Loucy (cell line): ENCODE data around the gene SMIM8.

Source experiments
- H2AFZ ChIP-seq: fragments of 200-600 bp; sonication (generic); 2 replicates; pipeline ENCODE4 v1.6.0; 2016; ENCODE audit warnings: antibody characterized with exemption, mild to moderate bottlenecking, low read length, moderate library complexity
- H3F3A ChIP-seq: fragments of 200-600 bp; 2 replicates; pipeline ENCODE4 v1.6.0; 2016; ENCODE audit warnings: antibody characterized with exemption, low read depth, mild to moderate bottlenecking
- H3K27me3 ChIP-seq: fragments of 200-600 bp; sonication (generic); 2 replicates; pipeline ENCODE4 v1.6.1; 2014; ENCODE audit warnings: low read length, mild to moderate bottlenecking; ENCODE audit not compliant: insufficient read depth, poor library complexity, severe bottlenecking
- H3K36me3 ChIP-seq: fragments of 200-600 bp; sonication (generic); 2 replicates; pipeline ENCODE4 v1.6.1; 2016; ENCODE audit warnings: low read length; ENCODE audit not compliant: insufficient read depth
- H3K4me1 ChIP-seq: fragments of 200-600 bp; sonication (generic); 2 replicates; pipeline ENCODE4 v1.5.1; 2014; ENCODE audit warnings: low read length, mild to moderate bottlenecking; ENCODE audit not compliant: insufficient read depth, poor library complexity, severe bottlenecking
- H3K4me2 ChIP-seq: fragments of 200-600 bp; sonication (generic); 2 replicates; pipeline ENCODE4 v1.6.0; 2014; ENCODE audit warnings: antibody characterized with exemption, low read length, low read depth, mild to moderate bottlenecking; ENCODE audit not compliant: poor library complexity, severe bottlenecking
- H3K4me3 ChIP-seq: fragments of 200-600 bp; sonication (generic); 2 replicates; pipeline ENCODE4 v1.5.1; 2014; ENCODE audit warnings: low read length, mild to moderate bottlenecking, mixed read lengths; ENCODE audit not compliant: poor library complexity, severe bottlenecking
- H3K79me2 ChIP-seq: fragments of 200-600 bp; sonication (generic); 2 replicates; pipeline ENCODE4 v1.6.1; 2014; ENCODE audit warnings: low read length; ENCODE audit not compliant: insufficient read depth
- H3K9ac ChIP-seq: fragments of 200-600 bp; sonication (generic); 2 replicates; pipeline ENCODE4 v1.6.0; 2014; ENCODE audit warnings: mild to moderate bottlenecking, low read depth, low read length, moderate library complexity; ENCODE audit not compliant: poor library complexity, severe bottlenecking
- H3K9me2 ChIP-seq: fragments of 200-600 bp; sonication (generic); replicated peaks from 2 replicates; pipeline ENCODE4 v1.6.1; 2016; ENCODE audit warnings: low read depth, low read length, mixed read lengths
- H3K9me3 ChIP-seq: fragments of 200-600 bp; sonication (generic); 2 replicates; pipeline ENCODE4 v1.6.1; 2014; ENCODE audit warnings: mild to moderate bottlenecking, antibody characterized with exemption, low read length, low read depth; ENCODE audit not compliant: insufficient read depth
- H4K20me1 ChIP-seq: fragments of 200-600 bp; sonication (generic); 2 replicates; pipeline ENCODE4 v1.6.0; 2014; ENCODE audit warnings: antibody characterized with exemption, low read length, mild to moderate bottlenecking; ENCODE audit not compliant: insufficient read depth, poor library complexity, severe bottlenecking
- CTCF ChIP-seq: fragments of 200-600 bp; sonication (generic); conservative IDR thresholded peaks from 2 replicates; pipeline ENCODE4 v1.5.1; 2014; ENCODE audit warnings: mild to moderate bottlenecking, antibody characterized with exemption, low read length
- EZH2phosphoT487 ChIP-seq: fragments of 200-600 bp; IDR thresholded peaks from 2 replicates; pipeline ENCODE4 v1.6.1; 2018; ENCODE audit warnings: antibody characterized with exemption, mild to moderate bottlenecking, moderate library complexity, borderline replicate concordance

Gene SMIM8

GRCh38 chr6:87356181-87356580 lies 33.8 kb downstream of the SMIM8 start:
- Histone ChIP-seq H3K4me1 (no peaks in the 10 kb centered on the region), H3K36me3 (no peaks in the 10 kb centered on the region), H3K27me3 (no peaks in the 10 kb centered on the region), H3K9ac (no peak overlapping the region), H2AFZ (no peak overlapping the region), H3K79me2 (no peaks in the 10 kb centered on the region), H3K4me2 (no peak overlapping the region), H4K20me1 (no peaks in the 10 kb centered on the region), H3F3A (no peaks in the 10 kb centered on the region), H3K9me3 (no peaks in the 10 kb centered on the region), H3K4me3 (no peak overlapping the region), H3K9me2 (no peaks in the 10 kb centered on the region)
- TF ChIP-seq EZH2phosphoT487: no peak
- TF ChIP-seq CTCF: no peak

- H3K4me1 ChIP-seq: no peaks in the 10 kb centered on the region
- no peak for TF ChIP-seq EZH2phosphoT487
- H2AFZ ChIP-seq: no peak overlapping the region
- H3K36me3 ChIP-seq: no peaks in the 10 kb centered on the region
- H3K27me3 ChIP-seq: no peaks in the 10 kb centered on the region
- no peaks in the 10 kb centered on the region for H3K9me3 ChIP-seq
- H3K79me2 ChIP-seq: no peaks in the 10 kb centered on the region
- no peak overlapping the region for H3K9ac ChIP-seq
- no peaks in the 10 kb centered on the region for H4K20me1 ChIP-seq
- H3K4me3 ChIP-seq: no peak overlapping the region
- no peaks in the 10 kb centered on the region for H3F3A ChIP-seq
- H3K4me2 ChIP-seq: no peak overlapping the region
- H3K9me2 ChIP-seq: no peaks in the 10 kb centered on the region
Measured at GRCh38 chr6:87357479-87358196, 35.2 kb downstream of the SMIM8 start.

- Histone ChIP-seq H3K9me3 (no peaks in the 10 kb centered on the region), H3K27me3 (no peaks in the 10 kb centered on the region), H3K9ac (no peak overlapping the region), H3K79me2 (no peaks in the 10 kb centered on the region), H3K36me3 (no peaks in the 10 kb centered on the region), H3K4me2 (no peak overlapping the region), H2AFZ (no peak overlapping the region), H3K4me3 (no peak overlapping the region), H4K20me1 (no peaks in the 10 kb centered on the region), H3F3A (no peaks in the 10 kb centered on the region), H3K4me1 (no peaks in the 10 kb centered on the region), H3K9me2 (no peaks in the 10 kb centered on the region)
- TF ChIP-seq EZH2phosphoT487 (no peak), CTCF (no peak)
Measured at GRCh38 chr6:87364602-87365252, 42.3 kb downstream of the SMIM8 start.
